HCEC 1CT (cell line): ENCODE data around the gene SRGAP1.
"Not testable (repeated sequence)": the region's sequence is repeated elsewhere in the genome, so short reads cannot be mapped to it uniquely, and the experiment has no call there.

Experiments used
- DNase-seq: peaks from one replicate; pipeline ENCODE4 v3.0.0-alpha.2; 2017

SRGAP1 gene

GRCh38 chr12:64061868-64062375 is 217.4 kb downstream of the SRGAP1 start:
- DNase-seq = no peak

- no peak for DNase-seq
These were observed 218.6 kb downstream of the SRGAP1 start for GRCh38 chr12:64063121-64063520.

- no peak for DNase-seq
These were observed 219.7 kb downstream of the SRGAP1 start for GRCh38 chr12:64064240-64064639.

- DNase-seq = no peak
These were observed 220.2 kb downstream of the SRGAP1 start for GRCh38 chr12:64064706-64065105.

GRCh38 chr12:64065881-64066451 is 221.5 kb downstream of the SRGAP1 start:
- DNase-seq = no peak

GRCh38 chr12:64066776-64067175 is 222.3 kb downstream of the SRGAP1 start:
- DNase-seq = no peak

- no peak for DNase-seq
These were observed 226.0 kb downstream of the SRGAP1 start for GRCh38 chr12:64070454-64070853.

- DNase-seq = no peak
These were observed 228.5 kb downstream of the SRGAP1 start for GRCh38 chr12:64072916-64073575.

- DNase-seq = not testable (repeated sequence)
These were observed 232.1 kb downstream of the SRGAP1 start for GRCh38 chr12:64076565-64076964.

GRCh38 chr12:64077922-64078321 is 233.4 kb downstream of the SRGAP1 start:
- peak; percentile 38 for DNase-seq

- no peak for DNase-seq
These were observed 236.0 kb downstream of the SRGAP1 start for GRCh38 chr12:64080319-64081007.

- no peak for DNase-seq
These were observed 236.5 kb downstream of the SRGAP1 start for GRCh38 chr12:64081008-64081404.

GRCh38 chr12:64082116-64082515 is 237.6 kb downstream of the SRGAP1 start:
- DNase-seq = no peak

GRCh38 chr12:64082866-64083268 is 238.4 kb downstream of the SRGAP1 start:
- DNase-seq = no peak

- peak; percentile 91 for DNase-seq
These were observed 239.0 kb downstream of the SRGAP1 start for GRCh38 chr12:64083285-64084210.

GRCh38 chr12:64085154-64085553 is 240.7 kb downstream of the SRGAP1 start:
- DNase-seq = no peak

GRCh38 chr12:64085996-64086395 is 241.5 kb downstream of the SRGAP1 start:
- DNase-seq = peak; percentile 34

GRCh38 chr12:64086946-64087345 is 242.4 kb downstream of the SRGAP1 start:
- DNase-seq = no peak

- DNase-seq = no peak
These were observed 243.3 kb downstream of the SRGAP1 start for GRCh38 chr12:64087761-64088160.

GRCh38 chr12:64088431-64089349 is 244.2 kb downstream of the SRGAP1 start:
- DNase-seq = peak; percentile 97

- no peak for DNase-seq
These were observed 245.5 kb downstream of the SRGAP1 start for GRCh38 chr12:64090047-64090446.

- no peak for DNase-seq
These were observed 246.7 kb downstream of the SRGAP1 start for GRCh38 chr12:64091186-64091585.
